GM12891 (cell line): Measurements from ENCODE around the gene TBC1D22A.

ENCODE experiments used
- POLR2A ChIP-seq: IDR thresholded peaks from 2 replicates; pipeline ENCODE4 v1.6.1; 2011; ENCODE audit warnings: low read depth, low read length, control low read depth
- POLR2AphosphoS5 ChIP-seq: IDR thresholded peaks from 2 replicates; pipeline ENCODE4 v1.6.1; 2011; ENCODE audit warnings: low read depth, low read length, control low read depth
- TAF1 ChIP-seq: IDR thresholded peaks from 2 replicates; pipeline ENCODE4 v1.6.1; 2011; ENCODE audit warnings: low read depth, low read length, control low read depth

GRCh38 chr22:46914916-46915894 lies 152.8 kb downstream of the TBC1D22A start:
- TF ChIP-seq TAF1 (no peak), POLR2AphosphoS5 (no peak), POLR2A (no peak)
